Psoas muscle (tissue), 8 donors: Measurements from ENCODE around the gene ARHGEF12. TPM values are rescaled to one million over a fixed set of nuclear protein-coding genes. Genes with fewer than 3 reads are reported as not detected.

ENCODE experiments used
- ATAC-seq, 4 donors: fragments of 200-7000 bp; cut with Tn5 transposase; one replicate each; pipeline ENCODE4 v1.9.1; 2020; ENCODE audit warnings: moderate library complexity in 3 of 4, mild to moderate bottlenecking in 2 of 4
- DNase-seq, 2 donors: peaks; one replicate each; pipeline ENCODE4 v3.0.0-alpha.2; 2020
- H3K27ac ChIP-seq: fragments of 200-600 bp; one replicate; pipeline ENCODE4 v1.8.0; 2022
- H3K27me3 ChIP-seq, 3 donors: fragments of 200-600 bp in 1 of 3; one replicate each; pipeline versions ENCODE4 v1.6.1 to v1.8.0; 2013 to 2022; ENCODE audit warnings: low read length in 2 of 3, mild to moderate bottlenecking in 2 of 3, moderate library complexity in 1 of 3; ENCODE audit not compliant: insufficient read depth in 3 of 3
- H3K36me3 ChIP-seq, 2 donors: fragments of 200-600 bp in 1 of 2; one replicate each; pipeline versions ENCODE4 v1.6.1 to v1.8.0; 2013 to 2022; ENCODE audit warnings: low read depth in 1 of 2, mild to moderate bottlenecking in 1 of 2, moderate library complexity in 1 of 2; ENCODE audit not compliant: insufficient read depth in 1 of 2
- H3K4me1 ChIP-seq: fragments of 200-600 bp; one replicate; pipeline ENCODE4 v1.8.0; 2022
- H3K4me3 ChIP-seq: fragments of 200-600 bp; one replicate; pipeline ENCODE4 v1.8.0; 2022; ENCODE audit warnings: mild to moderate bottlenecking
- H3K9me3 ChIP-seq: fragments of 200-600 bp; one replicate; pipeline ENCODE4 v1.8.0; 2022
- CTCF ChIP-seq: fragments of 200-600 bp; IDR thresholded peaks from one replicate; pipeline ENCODE4 v1.8.0; 2022; ENCODE audit warnings: antibody characterized with exemption
- WGBS, 3 donors: extraction: QIAGEN DNeasy Blood & Tissue Kit; methylation state at CpG; one replicate each; pipeline versions ENCODE4 v1.1.6 to v1.1.7; 2013; 5-methylcytosine and 5-hydroxymethylcytosine counted together
- intact Hi-C, 2 donors: fragments of 100-400 bp; cut with DNase I; formaldehyde crosslinking; loops; one replicate each; pipeline versions ENCODE4 v1.11.0 to v1.14.2; 2022
- polyA plus RNA-seq, 3 donors: library from polyadenylated mRNA; stranded (reverse); fragments of 200-250 nt; gene quantifications; one replicate each; pipeline ENCODE4 v1.2.3, GENCODE V29; 2013
- total RNA-seq, 4 donors: library from RNA; stranded (reverse); fragmentation: NEBNext Ultra II Directional in 2 of 4; extraction: Animal tissue kit (Norgen Biotek cat#: 25700) in 2 of 4; gene quantifications; one replicate each; pipeline versions ENCODE4 v1.2.1 to v1.2.4, GENCODE V29; 2021 to 2023
- donor health status: healthy with polysubstance abuse.
- donor health status: DM: no; HTN: no; CAD: no; lungs with moderate emphysema.
- donor health status: Bipolar disorder and iron deficiency.
- donor health status: healthy.
- donor health status: DM: yes; HTN: yes; CAD: no.
- donor health status: DM: no; HTN: no; CAD: no.
- donor health status: DM: no; HTN: no; CAD: no.
- donor health status: DM: yes; HTN: yes; CAD: no.

The ARHGEF12 gene
- total and polyA plus RNA-seq, 7 donors = 14.8 to 102 (median 45.6) TPM

GRCh38 chr11:120332822-120333716, 3.1 kb upstream of the ARHGEF12 start:
- H3K36me3 ChIP-seq = no peaks in the 10 kb centered on the region
- intact Hi-C loops = no loop called here
- no peak overlapping the region for H3K4me3 ChIP-seq

GRCh38 chr11:120333801-120334200, 2.4 kb upstream of the ARHGEF12 start:
- intact Hi-C loops = no loop called here
- no peak for ATAC-seq
- no peaks in the 10 kb centered on the region for H3K9me3 ChIP-seq
- no peaks in the 10 kb centered on the region for H3K36me3 ChIP-seq
- H3K4me1 ChIP-seq = peaks cover 15% of the 10 kb centered on the region
- WGBS, 3 donors = 81 to 84% (median 82%) methylated on average over 1 of the region's 1 CpG
- no peak for TF ChIP-seq CTCF
- no peaks in the 10 kb centered on the region for H3K27me3 ChIP-seq
- no peak overlapping the region for H3K4me3 ChIP-seq
- H3K27ac ChIP-seq = no peak overlapping the region
- no peak for DNase-seq

More at GRCh38 chr11:120332822-120333716, 3.1 kb upstream of the ARHGEF12 start:
- DNase-seq (no peak), ATAC-seq (no peak)
- H3K27ac ChIP-seq = no peak overlapping the region
- no peak for TF ChIP-seq CTCF
- no peaks in the 10 kb centered on the region for H3K9me3 ChIP-seq
- peaks cover 15% of the 10 kb centered on the region for H3K4me1 ChIP-seq
- no peaks in the 10 kb centered on the region for H3K27me3 ChIP-seq
- 84 to 92% (median 88%) methylated on average over 5 of the region's 5 CpGs for WGBS, 3 donors

GRCh38 chr11:120334332-120334731, 1.9 kb upstream of the ARHGEF12 start:
- Histone ChIP-seq H3K27me3 (no peaks in the 10 kb centered on the region), H3K27ac (peak overlapping the region; percentile 98), H3K4me1 (peaks cover 19% of the 10 kb centered on the region), H3K9me3 (no peaks in the 10 kb centered on the region), H3K36me3 (no peaks in the 10 kb centered on the region), H3K4me3 (no peak overlapping the region)
- intact Hi-C loops = no loop called here
- DNase-seq (no peak), ATAC-seq (no peak)
- 37 to 51% (median 38%) methylated on average over 1 of the region's 1 CpG for WGBS, 3 donors
- no peak for TF ChIP-seq CTCF

GRCh38 chr11:120334894-120335462, 1.2 kb upstream of the ARHGEF12 start:
- peak overlapping the region; percentile 98 for H3K27ac ChIP-seq
- WGBS, 3 donors = 0 to 1% (median 1%) methylated on average over 8 of the region's 8 CpGs
- H3K27me3 ChIP-seq = no peaks in the 10 kb centered on the region
- intact Hi-C loops = loop anchor here in 1 of 2 donors (5.0 kb wide), 2 partner anchors 67 to 97 kb away; no protein-coding TSS in a partner anchor
- H3K4me1 ChIP-seq = peaks cover 22% of the 10 kb centered on the region
- H3K36me3 ChIP-seq = no peaks in the 10 kb centered on the region
- peak overlapping the region; percentile 96 for H3K4me3 ChIP-seq
- H3K9me3 ChIP-seq = no peaks in the 10 kb centered on the region
- TF ChIP-seq CTCF = peak; percentile 72
- DNase-seq = no peak
- ATAC-seq = peak; percentile 50 to 64 (median 56)
